ENCODE results near the gene CCDC106. TPM values are rescaled to one million over a fixed set of nuclear protein-coding genes. Genes with fewer than 3 reads are reported as not detected.
A peak's percentile ranks its signal among the peaks of the same experiment; 100 is the strongest.

CCDC106 gene
- total RNA-seq (2014; rRNA removed; shearing (Covaris generic)), result 9.7 and 11.4 TPM in 2 replicates

- DNase-seq (ENCODE audit: low spot score), result peak; percentile 58
Observed at GRCh38 chr19:55647732-55648584, at the start of gene CCDC106. TSS of gene CCDC106 (plus strand) at chr19:55648212. CDS start at chr19:55649047, 835 bp downstream.

- DNase-seq (ENCODE audit: low spot score), result peak; percentile 100
Observed at GRCh38 chr19:55598719-55599467, 49.1 kb upstream of the CCDC106 start.

- DNase-seq (ENCODE audit: low spot score), result peak; percentile 100
Observed at GRCh38 chr19:55599468-55599841, 48.6 kb upstream of the CCDC106 start, which contains the start of gene FIZ1. TSS of gene FIZ1 (minus strand) at chr19:55599517. CDS start at chr19:55597865, 1,652 bp downstream.

- peak; percentile 61 for DNase-seq (ENCODE audit: low spot score)
Observed at GRCh38 chr19:55599842-55600661, 48.0 kb upstream of the CCDC106 start, which contains the start of gene ZNF524. TSS of gene ZNF524 (plus strand) at chr19:55600288. CDS start at chr19:55602113, 1,825 bp downstream.

GRCh38 chr19:55600662-55601028, 47.4 kb upstream of the CCDC106 start:
- DNase-seq (ENCODE audit: low spot score), result no peak

- DNase-seq (ENCODE audit: low spot score), result no peak
Observed at GRCh38 chr19:55601084-55601483, 46.9 kb upstream of the CCDC106 start.

- DNase-seq (ENCODE audit: low spot score), result no peak
Observed at GRCh38 chr19:55602104-55603001, 45.7 kb upstream of the CCDC106 start.

GRCh38 chr19:55603115-55603514, 44.9 kb upstream of the CCDC106 start:
- no peak for DNase-seq (ENCODE audit: low spot score)

- no peak for DNase-seq (ENCODE audit: low spot score)
Observed at GRCh38 chr19:55603581-55604292, 44.3 kb upstream of the CCDC106 start.

- peak; percentile 100 for DNase-seq (ENCODE audit: low spot score)
Observed at GRCh38 chr19:55605207-55605636, 42.8 kb upstream of the CCDC106 start.

GRCh38 chr19:55605637-55606470, 42.2 kb upstream of the CCDC106 start, which contains the start of gene ZNF865:
TSS of gene ZNF865 (plus strand) at chr19:55605647. CDS start at chr19:55613619, 7,972 bp downstream.
- DNase-seq (ENCODE audit: low spot score), result peak; percentile 96

GRCh38 chr19:55606471-55606787, 41.6 kb upstream of the CCDC106 start:
- DNase-seq (ENCODE audit: low spot score), result no peak

GRCh38 chr19:55606817-55607216, 41.2 kb upstream of the CCDC106 start:
- DNase-seq (ENCODE audit: low spot score), result no peak

GRCh38 chr19:55609326-55609725, 38.7 kb upstream of the CCDC106 start:
- no peak for DNase-seq (ENCODE audit: low spot score)

- no peak for DNase-seq (ENCODE audit: low spot score)
Observed at GRCh38 chr19:55611300-55611982, 36.6 kb upstream of the CCDC106 start.

- DNase-seq (ENCODE audit: low spot score), result no peak
Observed at GRCh38 chr19:55611983-55612645, 35.9 kb upstream of the CCDC106 start.

- DNase-seq (ENCODE audit: low spot score), result no peak
Observed at GRCh38 chr19:55613396-55613795, 34.6 kb upstream of the CCDC106 start.

All from HT-29 (cell line).